GM20000 (cell line): ENCODE results near the gene ITSN2.
A peak's percentile ranks its signal among the peaks of the same experiment; 100 is the strongest.

Experiments used
- DNase-seq: peaks from one replicate; pipeline ENCODE4 v3.0.0; 2012; ENCODE audit warnings: low spot score
- CTCF ChIP-seq: IDR thresholded peaks from 2 replicates; pipeline ENCODE4 v1.5.1; 2012; ENCODE audit warnings: mild to moderate bottlenecking, control low read depth; ENCODE audit errors: extremely low read depth, missing control alignments

ITSN2 gene

GRCh38 chr2:24262421-24262970, 97.8 kb downstream of the ITSN2 start:
- DNase-seq: no peak
- TF ChIP-seq CTCF: no peak

GRCh38 chr2:24261441-24261840, 98.9 kb downstream of the ITSN2 start:
- no peak for TF ChIP-seq CTCF
- peak; percentile 7 for DNase-seq

- no peak for DNase-seq
- no peak for TF ChIP-seq CTCF
Measured at GRCh38 chr2:24259316-24259715, 101.0 kb downstream of the ITSN2 start.

GRCh38 chr2:24258718-24259117, 101.6 kb downstream of the ITSN2 start:
- DNase-seq: no peak
- no peak for TF ChIP-seq CTCF

GRCh38 chr2:24253303-24253919, 106.9 kb downstream of the ITSN2 start:
- TF ChIP-seq CTCF: no peak
- DNase-seq: no peak

- TF ChIP-seq CTCF: no peak
- DNase-seq: no peak
Measured at GRCh38 chr2:24247592-24247991, 112.7 kb downstream of the ITSN2 start.

- DNase-seq: no peak
- TF ChIP-seq CTCF: no peak
Measured at GRCh38 chr2:24247164-24247563, 113.2 kb downstream of the ITSN2 start.
